A673 (cell line): Measurements from ENCODE around the gene KPNA4. TPM values are rescaled to one million over a fixed set of nuclear protein-coding genes. Genes with fewer than 3 reads are reported as not detected.
"Not testable (repeated sequence)": the region's sequence is repeated elsewhere in the genome, so short reads cannot be mapped to it uniquely, and the experiment has no call there.

Source experiments
- BruUV-seq: library from RNA; stranded (reverse); fragments of 400-500 nt; replicated peaks from 2 replicates; lab custom pipeline; 2021; lab: Mats Ljungman, UMichigan
- CTCF ChIA-PET: fragments of 300-600 bp; sonication (Branson Sonifier 250); formaldehyde crosslinking; loops from one replicate; lab custom pipeline; 2022; ENCODE audit warnings: antibody characterized with exemption; lab: Charles Lee
- POLR2A ChIA-PET: fragments of 300-600 bp; sonication (Branson Sonifier 250); formaldehyde crosslinking; loops from one replicate; lab custom pipeline; 2022; ENCODE audit warnings: antibody characterized with exemption; ENCODE audit not compliant: low non-redundant PET; lab: Charles Lee
- DNase-seq: peaks from one replicate; pipeline ENCODE4 v3.0.0-alpha.2; 2015; ENCODE audit warnings: low spot score
- H3K27ac ChIP-seq: fragments of 200-600 bp; sonication (generic); 2 replicates; pipeline ENCODE4 v1.5.1; 2016; ENCODE audit warnings: mixed run types, low read depth, mild to moderate bottlenecking, mixed read lengths, antibody characterized with exemption, low read length; ENCODE audit not compliant: poor library complexity, severe bottlenecking
- H3K27me3 ChIP-seq: fragments of 200-600 bp; sonication (generic); replicated peaks from 2 replicates; pipeline ENCODE4 v1.6.1; 2017; ENCODE audit warnings: mixed run types, low read depth, mild to moderate bottlenecking, mixed read lengths, antibody characterized with exemption, low read length; ENCODE audit not compliant: insufficient read depth, poor library complexity
- H3K36me3 ChIP-seq: fragments of 200-600 bp; sonication (generic); 2 replicates; pipeline ENCODE4 v1.6.1; 2016; ENCODE audit warnings: mixed run types, mild to moderate bottlenecking, mixed read lengths, antibody characterized with exemption, low read length; ENCODE audit not compliant: insufficient read depth, poor library complexity, severe bottlenecking
- H3K4me1 ChIP-seq: fragments of 200-600 bp; sonication (generic); 2 replicates; pipeline ENCODE4 v1.6.1; 2017; ENCODE audit warnings: mixed run types, mild to moderate bottlenecking, mixed read lengths, antibody characterized with exemption, low read length; ENCODE audit not compliant: insufficient read depth, poor library complexity, severe bottlenecking
- H3K4me3 ChIP-seq: fragments of 200-600 bp; sonication (generic); 2 replicates; pipeline ENCODE4 v1.5.1; 2016; ENCODE audit warnings: low read depth, mixed run types, mild to moderate bottlenecking, mixed read lengths, low read length; ENCODE audit not compliant: poor library complexity, severe bottlenecking
- H3K9me3 ChIP-seq: fragments of 200-600 bp; sonication (generic); 2 replicates; pipeline ENCODE4 v1.6.1; 2016; ENCODE audit warnings: mixed run types, low read depth, mild to moderate bottlenecking, mixed read lengths, antibody characterized with exemption, low read length; ENCODE audit not compliant: poor library complexity, severe bottlenecking
- CTCF ChIP-seq: fragments of 300-800, 200-600 bp; sonication (generic); conservative IDR thresholded peaks from 2 replicates; pipeline ENCODE4 v1.5.1; 2017; ENCODE audit warnings: low read depth, mild to moderate bottlenecking, antibody characterized with exemption, low read length, moderate library complexity, mixed read lengths
- EZH2 ChIP-seq: fragments of 200-600 bp; sonication (generic); IDR thresholded peaks from 2 replicates; pipeline ENCODE4 v1.6.1; 2017; ENCODE audit warnings: borderline replicate concordance, low read depth, mild to moderate bottlenecking, mixed read lengths, antibody characterized with exemption, low read length; ENCODE audit not compliant: poor library complexity, severe bottlenecking
- intact Hi-C: fragments of 100-400 bp; cut with micrococcal nuclease; formaldehyde crosslinking; loops from one replicate; pipeline ENCODE4 v1.10.0; 2022; ENCODE audit not compliant: unreplicated experiment
- total RNA-seq: library from RNA; stranded (reverse); gene quantifications from 2 replicates; pipeline ENCODE4 v1.2.3, GENCODE V29; 2021

KPNA4 gene
- total RNA-seq, 1 experiment from 2014 or later, result 88.5 TPM

DNA sequence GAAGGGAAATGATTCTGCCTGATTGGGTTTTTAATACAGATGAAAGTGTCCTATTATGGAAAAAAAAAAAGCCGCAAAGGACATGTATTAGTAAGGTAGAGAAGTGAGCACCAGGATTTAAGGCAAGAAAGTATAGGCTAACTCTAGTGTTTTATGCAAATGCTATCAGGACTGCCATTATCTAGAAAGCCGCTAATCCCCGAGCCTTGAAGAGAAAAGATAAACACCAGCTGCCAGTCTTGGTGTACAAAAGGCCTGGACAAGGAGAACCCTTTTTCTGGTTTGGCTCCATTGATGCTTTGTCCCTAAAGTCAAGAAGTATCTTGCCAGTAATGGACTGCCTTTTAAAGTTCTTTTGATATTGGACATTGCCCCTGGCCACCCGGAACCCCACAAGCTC, 107.2 kb downstream of the KPNA4 start:
- H3K36me3 ChIP-seq, result no peaks in the 10 kb centered on the region
- POLR2A ChIA-PET, result no interaction called here
- no TSS peak for BruUV-seq
- no peaks in the 10 kb centered on the region for H3K4me1 ChIP-seq
- H3K27me3 ChIP-seq, result no peaks in the 10 kb centered on the region
- TF ChIP-seq EZH2, result no peak
- no peak for TF ChIP-seq CTCF
- intact Hi-C loops, result no loop called here
- H3K4me3 ChIP-seq, result no peak overlapping the region
- CTCF ChIA-PET, result no interaction called here
- no peak for DNase-seq
- H3K9me3 ChIP-seq, result no peaks in the 10 kb centered on the region
- H3K27ac ChIP-seq, result no peak overlapping the region

GRCh38 chr3:160455846-160456245, 109.5 kb downstream of the KPNA4 start:
- Histone ChIP-seq H3K27ac (no peak overlapping the region), H3K36me3 (no peaks in the 10 kb centered on the region), H3K4me3 (no peak overlapping the region), H3K4me1 (no peaks in the 10 kb centered on the region), H3K9me3 (no peaks in the 10 kb centered on the region), H3K27me3 (no peaks in the 10 kb centered on the region)
- intact Hi-C loops, result no loop called here
- ChIA-PET CTCF (no interaction called here), POLR2A (no interaction called here)
- TF ChIP-seq EZH2 (no peak), CTCF (no peak)
- DNase-seq, result no peak
- no TSS peak for BruUV-seq

DNA sequence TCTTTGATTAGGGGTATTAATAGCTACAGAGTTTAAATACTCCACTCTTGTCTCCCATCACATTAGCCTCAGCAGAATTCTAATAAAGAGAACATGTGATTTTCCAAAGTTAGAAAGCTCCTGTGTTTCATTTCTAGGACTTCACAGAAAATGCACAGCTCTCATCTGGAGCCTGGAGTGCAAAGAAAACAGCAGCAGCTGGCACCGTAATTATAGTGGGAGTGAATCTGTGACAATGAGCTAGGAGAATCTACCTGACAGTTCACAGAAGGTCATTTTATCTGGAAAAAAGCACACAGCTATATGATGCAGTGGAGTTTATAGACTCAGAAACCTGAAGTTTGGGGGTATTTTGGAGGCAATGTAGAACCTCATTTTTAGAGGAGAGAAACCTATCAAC, 110.4 kb downstream of the KPNA4 start:
- Histone ChIP-seq H3K27me3 (no peaks in the 10 kb centered on the region), H3K4me3 (no peak overlapping the region), H3K36me3 (no peaks in the 10 kb centered on the region), H3K9me3 (no peaks in the 10 kb centered on the region), H3K4me1 (no peaks in the 10 kb centered on the region), H3K27ac (no peak overlapping the region)
- BruUV-seq, result no TSS peak
- ChIA-PET CTCF (no interaction called here), POLR2A (no interaction called here)
- DNase-seq, result no peak
- TF ChIP-seq EZH2 (no peak), CTCF (no peak)
- intact Hi-C loops, result no loop called here

- H3K27ac ChIP-seq, DNase-seq, H3K4me1 ChIP-seq, H3K9me3 ChIP-seq, H3K4me3 ChIP-seq, BruUV-seq, H3K36me3 ChIP-seq, H3K27me3 ChIP-seq, intact Hi-C loops, POLR2A ChIA-PET, CTCF ChIA-PET: not testable (repeated sequence)
Observed at GRCh38 chr3:160452251-160452650, 113.1 kb downstream of the KPNA4 start.
